Liver (tissue), 9 donors: ENCODE data around the gene GFY. TPM values are rescaled to one million over a fixed set of nuclear protein-coding genes. Genes with fewer than 3 reads are reported as not detected.
A peak's percentile ranks its signal among the peaks of the same experiment; 100 is the strongest.

Source experiments
- DNase-seq: peaks from one replicate; pipeline ENCODE4 v3.0.0-alpha.2; 2017; ENCODE audit warnings: low spot score
- H3K27ac ChIP-seq, 2 donors: one replicate each; pipeline ENCODE4 v1.7.0; 2013; ENCODE audit warnings: inconsistent platforms in 2 of 2, low read length in 2 of 2, control low read depth in 1 of 2, low read depth in 1 of 2, mild to moderate bottlenecking in 1 of 2
- H3K27me3 ChIP-seq, 4 donors: one replicate each; pipeline versions ENCODE4 v1.6.1 to v1.7.0; 2013; ENCODE audit warnings: low read length in 3 of 4, inconsistent platforms in 1 of 4, mild to moderate bottlenecking in 1 of 4, moderate library complexity in 1 of 4; ENCODE audit not compliant: control insufficient read depth in 4 of 4, insufficient read depth in 4 of 4
- H3K36me3 ChIP-seq, 4 donors: one replicate each; pipeline versions ENCODE4 v1.6.1 to v1.7.0; 2013; ENCODE audit warnings: low read length in 3 of 4, mild to moderate bottlenecking in 3 of 4, low read depth in 1 of 4, moderate library complexity in 1 of 4; ENCODE audit not compliant: control insufficient read depth in 4 of 4, insufficient read depth in 3 of 4
- H3K4me1 ChIP-seq, 4 donors: one replicate each; pipeline versions ENCODE4 v1.6.1 to v1.7.0; 2013; ENCODE audit warnings: low read length in 3 of 4, mild to moderate bottlenecking in 3 of 4, moderate library complexity in 1 of 4; ENCODE audit not compliant: control insufficient read depth in 4 of 4, insufficient read depth in 4 of 4
- H3K4me3 ChIP-seq, 3 donors: one replicate each; pipeline versions ENCODE4 v1.6.1 to v1.7.0; 2013; ENCODE audit warnings: low read length in 3 of 3, control low read depth in 1 of 3, low read depth in 1 of 3, mild to moderate bottlenecking in 1 of 3
- H3K9ac ChIP-seq, 2 donors: one replicate each; pipeline ENCODE4 v1.7.0; 2013; ENCODE audit warnings: low read length in 2 of 2, mild to moderate bottlenecking in 2 of 2, moderate library complexity in 2 of 2, control low read depth in 1 of 2, low read depth in 1 of 2
- H3K9me3 ChIP-seq, 4 donors: one replicate each; pipeline versions ENCODE4 v1.6.1 to v1.7.0; 2013; ENCODE audit warnings: low read length in 3 of 4; ENCODE audit not compliant: control insufficient read depth in 4 of 4
- ATF3 ChIP-seq: IDR thresholded peaks from 2 replicates; pipeline ENCODE4 v1.6.1; 2016; ENCODE audit warnings: antibody characterized with exemption
- CTCF ChIP-seq: fragments of 150-350 bp; IDR thresholded peaks from 2 replicates; pipeline ENCODE4 v1.5.1; 2017; ENCODE audit warnings: improper control_type of control experiment, low read depth, low read length; ENCODE audit not compliant: missing input control
- EGR1 ChIP-seq, 2 donors: IDR thresholded peaks; 2 replicates each; pipeline ENCODE4 v1.6.1; 2016 to 2018; ENCODE audit warnings: antibody characterized with exemption in 2 of 2, low read depth in 2 of 2
- FOXA1 ChIP-seq: IDR thresholded peaks from 2 replicates; pipeline ENCODE4 v1.6.1; 2016; ENCODE audit warnings: antibody characterized with exemption
- FOXA2 ChIP-seq: IDR thresholded peaks from 2 replicates; pipeline ENCODE4 v1.6.1; 2016; ENCODE audit warnings: antibody characterized with exemption
- GABPA ChIP-seq, 2 donors: IDR thresholded peaks in 1 of 2; conservative IDR thresholded peaks in 1 of 2; 2 replicates each; pipeline ENCODE4 v1.6.1; 2016; ENCODE audit warnings: antibody characterized with exemption in 2 of 2, mild to moderate bottlenecking in 1 of 2, moderate library complexity in 1 of 2
- HNF4A ChIP-seq, 2 donors: conservative IDR thresholded peaks; 2 replicates each; pipeline ENCODE4 v1.6.1; 2016; ENCODE audit warnings: antibody characterized with exemption in 2 of 2, mild to moderate bottlenecking in 2 of 2
- HNF4G ChIP-seq: IDR thresholded peaks from 2 replicates; pipeline ENCODE4 v1.6.1; 2016; ENCODE audit warnings: antibody characterized with exemption
- JUND ChIP-seq, 2 donors: IDR thresholded peaks; 2 replicates each; pipeline ENCODE4 v1.6.1; 2016; ENCODE audit warnings: antibody characterized with exemption in 2 of 2
- MAX ChIP-seq: IDR thresholded peaks from 2 replicates; pipeline ENCODE4 v1.6.1; 2016; ENCODE audit warnings: antibody characterized with exemption
- NR2F2 ChIP-seq: IDR thresholded peaks from 2 replicates; pipeline ENCODE4 v1.6.1; 2016; ENCODE audit warnings: antibody characterized with exemption
- RAD21 ChIP-seq, 2 donors: IDR thresholded peaks; 2 replicates each; pipeline ENCODE4 v1.6.1; 2016; ENCODE audit warnings: antibody characterized with exemption in 2 of 2, mild to moderate bottlenecking in 2 of 2
- RXRA ChIP-seq, 2 donors: IDR thresholded peaks; 2 replicates each; pipeline ENCODE4 v1.6.1; 2017 to 2018; ENCODE audit warnings: antibody characterized with exemption in 2 of 2, mild to moderate bottlenecking in 1 of 2
- SP1 ChIP-seq: IDR thresholded peaks from 2 replicates; pipeline ENCODE4 v1.6.1; 2018; ENCODE audit warnings: antibody characterized with exemption, mild to moderate bottlenecking
- TAF1 ChIP-seq: conservative IDR thresholded peaks from 2 replicates; pipeline ENCODE4 v1.6.1; 2016; ENCODE audit warnings: antibody characterized with exemption, mild to moderate bottlenecking
- YY1 ChIP-seq: IDR thresholded peaks from 2 replicates; pipeline ENCODE4 v1.6.1; 2016; ENCODE audit warnings: antibody characterized with exemption, mild to moderate bottlenecking
- ZBTB33 ChIP-seq: IDR thresholded peaks from 2 replicates; pipeline ENCODE4 v1.6.1; 2016; ENCODE audit warnings: antibody characterized with exemption
- WGBS: extraction: QIAGEN DNeasy Blood & Tissue Kit; methylation state at CpG from one replicate; pipeline ENCODE4 v1.1.7; 2013; 5-methylcytosine and 5-hydroxymethylcytosine counted together
- polyA plus RNA-seq, 2 donors: library from polyadenylated mRNA; stranded (reverse) in 1 of 2; unstranded in 1 of 2; fragments of 200-250 nt in 1 of 2; fragments of >200 nt in 1 of 2; fragmentation: Nextera tagmentation in 1 of 2; extraction: Ambion mirVana in 1 of 2; gene quantifications; one replicate each; pipeline versions ENCODE4 v1.2.1 to v1.2.3, GENCODE V29; 2013 to 2015
- total RNA-seq, 2 donors: library from RNA; depleted of rRNA; stranded (reverse); fragments of >200 nt; gene quantifications; one replicate each; pipeline ENCODE4 v1.2.3, GENCODE V29; 2014
- donor health status: healthy.
- donor health status: healthy.
- donor health status: healthy.
- donor health status: healthy.
- donor health status: healthy.

Gene GFY
- total and polyA plus RNA-seq, 4 donors: not detected

- DNase-seq: peak; percentile 67
- Histone ChIP-seq H3K9ac (no peak within 1 kb of the TSS), H3K9me3 (no peaks in the 10 kb centered on the region), H3K27me3 (no peaks in the 10 kb centered on the region), H3K36me3 (no peaks in the 10 kb centered on the region), H3K4me1 (no peaks in the 10 kb centered on the region), H3K4me3 (no peak within 1 kb of the TSS), H3K27ac (no peak within 1 kb of the TSS)
- TF ChIP-seq TAF1 (no peak), YY1 (peak; percentile 40)
- 33% methylated on average over 40 of the region's 40 CpGs for WGBS
These were observed 37.2 kb upstream of the GFY start, which contains the start of gene KASH5 for GRCh38 chr19:49387936-49388372. Gene KASH5, plus strand, starts transcription at chr19:49388249. Its CDS starts 2,635 bp downstream, at chr19:49390884.

GRCh38 chr19:49389406-49389805 is 35.8 kb upstream of the GFY start:
- 90% methylated on average over 20 of the region's 20 CpGs for WGBS
- no peak for TF ChIP-seq EGR1 (IDR thresholded peaks at IDR 0.05; ENCODE audit: low read depth in 2 of 2)
- no peak for TF ChIP-seq RXRA (IDR thresholded peaks at IDR 0.05)
- no peak for TF ChIP-seq HNF4G
- TF ChIP-seq HNF4A (conservative IDR thresholded peaks at IDR 0.05): no peak
- TF ChIP-seq NR2F2: no peak
- no peak for TF ChIP-seq ZBTB33
- Histone ChIP-seq H3K27ac (no peak overlapping the region), H3K9ac (no peak overlapping the region), H3K27me3 (no peaks in the 10 kb centered on the region), H3K36me3 (no peaks in the 10 kb centered on the region), H3K9me3 (no peaks in the 10 kb centered on the region), H3K4me1 (no peaks in the 10 kb centered on the region), H3K4me3 (no peak overlapping the region)
- no peak for DNase-seq

GRCh38 chr19:49390131-49390928 is 34.9 kb upstream of the GFY start:
- no peak for DNase-seq
- 64% methylated on average over 26 of the region's 26 CpGs for WGBS
- Histone ChIP-seq H3K9ac (no peak overlapping the region), H3K4me3 (no peak overlapping the region), H3K4me1 (no peaks in the 10 kb centered on the region), H3K27me3 (no peaks in the 10 kb centered on the region), H3K9me3 (no peaks in the 10 kb centered on the region), H3K36me3 (no peaks in the 10 kb centered on the region), H3K27ac (no peak overlapping the region)
- TF ChIP-seq GABPA (IDR thresholded peaks at IDR 0.05 in 1 of 2, conservative IDR thresholded peaks at IDR 0.05 in 1 of 2): no peak
- TF ChIP-seq ZBTB33: no peak
- no peak for TF ChIP-seq SP1
- TF ChIP-seq EGR1 (IDR thresholded peaks at IDR 0.05; ENCODE audit: low read depth in 2 of 2): no peak
- TF ChIP-seq TAF1: no peak
- TF ChIP-seq YY1: no peak
- no peak for TF ChIP-seq NR2F2
- TF ChIP-seq JUND (IDR thresholded peaks at IDR 0.05): no peak
- no peak for TF ChIP-seq CTCF
- TF ChIP-seq MAX: no peak
- TF ChIP-seq FOXA1: no peak
- TF ChIP-seq FOXA2: no peak
- no peak for TF ChIP-seq HNF4G
- no peak for TF ChIP-seq RAD21 (IDR thresholded peaks at IDR 0.05)
- no peak for TF ChIP-seq ATF3
- TF ChIP-seq HNF4A (conservative IDR thresholded peaks at IDR 0.05): no peak
